Measurements from ENCODE around the gene CORO1C.
A peak's percentile ranks its signal among the peaks of the same experiment; 100 is the strongest.
"Not testable (repeated sequence)": the region's sequence is repeated elsewhere in the genome, so short reads cannot be mapped to it uniquely, and the experiment has no call there.

Gene CORO1C

DNA sequence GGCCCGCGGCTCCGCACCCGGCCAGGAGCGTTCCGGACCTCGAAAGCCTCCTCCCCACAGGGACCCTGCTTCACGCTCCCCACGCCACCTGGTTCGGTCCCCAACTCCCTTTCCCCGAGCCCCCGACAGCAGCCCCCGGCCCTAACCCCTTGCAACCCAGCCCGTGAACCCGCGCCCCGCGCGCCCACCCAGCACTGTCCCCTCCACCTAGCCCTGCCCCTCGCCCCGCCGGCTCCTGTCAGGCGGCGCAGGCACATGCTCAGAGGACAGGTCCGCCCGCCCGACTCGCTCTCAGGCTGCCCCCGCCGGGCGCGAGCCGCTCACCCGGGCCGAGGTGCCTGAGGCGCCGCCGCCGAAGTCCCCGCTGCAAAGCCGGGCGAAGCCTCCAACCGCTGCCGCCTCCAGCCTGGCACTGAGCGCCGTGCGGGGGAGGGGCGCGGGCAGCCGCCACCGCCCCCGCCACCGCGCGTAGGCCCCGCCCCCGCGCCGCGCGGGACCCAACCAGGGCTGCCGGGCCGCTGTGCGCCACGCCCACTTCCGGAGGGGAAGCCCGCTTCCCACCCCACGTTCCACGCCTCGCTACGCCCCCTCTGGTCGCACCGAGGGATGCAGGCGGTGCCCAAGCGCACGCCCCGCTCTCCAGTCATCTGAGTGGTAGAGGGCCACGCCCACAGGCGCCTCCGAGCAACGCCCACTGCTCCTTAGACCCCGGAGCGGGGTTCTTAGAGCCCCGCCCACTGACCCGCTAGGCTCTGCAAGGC is at the start of gene CORO1C:
TSS of gene CORO1C (minus strand) at position 414 of the 761 bp plus-strand sequence. CDS start 30,200 bp downstream, outside the sequence.
- peak; percentile 96 for DNase-seq

DNA sequence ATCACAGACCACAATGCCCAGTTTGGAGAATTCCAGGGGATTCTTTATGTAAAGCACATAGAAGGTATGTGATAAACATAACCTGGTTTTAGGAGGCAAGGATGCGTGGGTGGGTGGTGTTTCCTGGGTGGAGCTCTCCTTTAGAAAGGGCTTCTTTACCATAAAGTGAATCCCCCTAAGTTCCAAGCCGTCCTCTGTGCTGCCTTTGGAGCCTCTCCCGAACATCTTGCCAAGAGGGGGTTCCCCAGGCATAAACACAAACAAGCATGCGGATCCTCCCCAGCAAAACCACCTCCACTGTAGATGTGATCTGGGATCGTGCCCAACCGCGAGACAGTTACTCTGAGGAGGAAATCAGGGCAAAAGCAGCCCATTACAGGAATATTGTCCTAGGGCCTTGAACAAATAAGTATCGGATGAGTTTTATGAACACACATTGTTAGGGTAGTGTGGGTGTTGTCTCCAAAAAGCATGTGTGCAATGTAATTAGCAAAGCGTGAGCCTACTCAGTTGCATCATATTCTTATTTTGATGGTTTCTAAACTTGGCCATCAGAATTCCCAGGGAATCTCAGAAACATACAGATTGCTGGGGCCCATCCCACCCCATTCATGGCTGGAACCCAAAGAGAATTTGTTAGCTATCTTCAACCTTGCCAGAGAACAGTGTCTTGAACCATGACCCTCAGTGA is 48.8 kb upstream of the CORO1C start:
- no peak for DNase-seq

DNA sequence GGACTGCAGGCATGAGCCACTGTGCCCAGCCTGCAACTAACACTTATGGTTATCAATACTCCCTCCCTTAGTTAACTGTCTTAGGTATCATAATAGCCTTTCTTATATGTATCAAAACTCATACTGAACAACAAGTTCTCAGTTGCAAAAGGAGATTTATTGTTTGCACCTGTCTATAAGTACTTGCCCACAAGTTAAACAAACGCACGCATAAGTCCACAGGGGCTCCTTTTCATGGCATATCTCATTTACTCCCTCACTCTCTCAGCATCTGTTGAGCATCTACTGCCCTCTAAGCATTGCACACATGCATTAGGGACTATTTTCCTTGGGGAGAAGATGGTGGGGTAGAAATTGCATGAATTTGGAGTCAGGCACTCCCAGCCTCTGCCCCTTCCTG is 46.7 kb upstream of the CORO1C start:
- DNase-seq, result no peak

DNA sequence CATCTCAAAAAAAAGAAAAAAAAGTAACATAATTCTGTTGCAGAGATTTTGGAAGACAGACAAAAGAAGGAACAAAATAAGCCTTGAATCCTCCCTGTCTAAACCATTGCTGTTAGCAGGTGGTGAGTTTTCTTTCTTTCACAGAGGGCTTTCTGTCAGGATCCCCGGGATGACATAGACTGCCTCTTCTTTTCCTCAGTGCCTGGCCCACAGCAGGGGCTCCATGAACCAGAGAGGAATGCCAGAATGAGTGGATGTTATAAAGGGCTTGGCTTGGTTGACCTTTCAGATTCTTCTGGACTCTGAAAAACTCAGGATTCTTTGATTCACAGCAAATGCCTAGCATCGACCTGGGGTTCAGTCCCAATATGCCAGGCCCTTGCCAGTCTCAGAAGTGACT is 45.8 kb upstream of the CORO1C start:
- no peak for DNase-seq

DNA sequence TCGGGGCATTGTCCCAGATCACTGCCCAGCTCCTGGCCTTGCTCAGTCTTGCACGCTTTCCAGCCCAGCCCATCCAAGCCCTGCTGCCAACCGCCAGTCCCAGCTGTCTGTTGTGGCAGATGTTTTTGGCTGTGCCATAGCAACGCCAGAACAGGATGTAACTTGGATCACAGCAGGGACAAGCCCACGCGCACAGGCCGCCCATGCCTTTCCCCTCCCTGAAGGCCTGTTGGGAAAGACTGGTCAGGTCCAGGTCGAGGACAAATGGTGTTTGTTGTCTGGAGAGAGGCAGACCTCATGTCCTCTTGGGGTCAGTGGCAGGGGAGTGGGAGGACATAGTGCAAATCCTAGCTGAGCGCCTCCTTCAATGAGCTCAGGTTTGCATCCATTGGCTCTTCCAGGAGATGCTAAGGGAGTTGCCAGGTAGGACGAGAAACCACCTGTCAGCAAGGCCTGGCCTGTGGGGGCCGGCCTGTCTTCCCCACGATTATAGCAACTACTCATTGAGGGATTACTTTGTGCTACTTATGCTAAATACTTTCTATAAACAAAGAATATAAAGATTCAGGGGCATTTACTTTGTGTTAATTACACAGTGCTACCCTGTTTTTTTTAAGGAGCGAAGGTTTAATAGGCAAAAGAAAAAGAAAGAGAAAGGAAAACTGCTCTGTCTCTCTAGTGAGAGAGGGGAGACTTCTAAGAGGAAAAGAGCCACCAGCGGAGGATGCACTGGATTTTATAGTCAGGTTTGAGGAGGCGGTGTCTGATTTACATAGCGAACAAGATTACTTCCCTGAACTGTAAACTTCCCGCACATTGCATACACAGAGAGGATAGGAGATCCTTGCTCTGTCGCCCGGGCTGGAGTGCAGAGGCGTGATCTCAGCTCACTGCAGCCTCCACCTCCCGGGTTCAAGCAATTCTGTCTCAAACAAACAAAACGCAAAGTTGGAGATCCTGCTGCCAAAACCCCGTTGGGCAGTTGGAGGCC is 42.8 kb upstream of the CORO1C start:
- no peak for DNase-seq

DNA sequence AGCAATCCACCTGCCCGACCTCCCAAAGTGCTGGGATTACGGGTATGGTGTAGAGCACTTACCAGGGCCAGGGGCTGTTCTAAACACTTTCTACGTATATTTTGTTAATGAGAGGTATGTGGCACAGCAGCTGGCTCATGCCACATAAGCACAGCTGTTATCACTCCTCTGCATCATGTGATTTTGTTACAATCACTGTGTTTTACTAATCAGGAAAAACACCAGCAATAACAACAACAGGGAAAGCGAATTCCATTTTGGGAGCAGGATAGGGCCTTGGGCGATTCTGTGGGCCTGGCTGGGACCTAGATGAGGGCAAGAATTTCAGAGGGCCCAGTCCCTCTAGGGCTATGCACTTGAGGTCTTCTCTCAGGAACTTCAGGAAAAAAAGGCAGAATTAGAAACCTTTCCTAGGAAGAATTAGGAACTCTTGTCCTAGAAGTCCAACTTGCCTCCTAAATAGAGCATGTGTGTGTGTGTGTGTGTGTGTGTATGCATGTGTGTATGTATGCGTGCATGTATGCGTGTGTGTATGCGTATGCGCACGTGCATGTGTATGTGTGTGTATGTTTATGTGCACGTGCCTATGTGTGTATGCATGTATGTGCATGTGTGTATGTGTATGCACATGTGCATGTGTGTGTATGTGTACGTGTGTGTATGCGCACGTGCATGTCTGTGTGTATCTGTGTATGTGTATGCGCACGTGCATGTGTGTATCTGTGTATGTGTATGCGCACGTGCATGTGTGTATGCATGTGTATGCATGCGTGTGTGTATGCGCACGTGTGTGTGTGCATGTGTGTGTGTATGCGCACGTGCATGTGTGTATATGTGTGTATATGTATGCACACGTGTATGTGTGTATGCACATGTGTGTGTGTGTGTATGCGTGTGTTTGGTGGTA is 41.8 kb upstream of the CORO1C start:
- DNase-seq, result no peak

DNA sequence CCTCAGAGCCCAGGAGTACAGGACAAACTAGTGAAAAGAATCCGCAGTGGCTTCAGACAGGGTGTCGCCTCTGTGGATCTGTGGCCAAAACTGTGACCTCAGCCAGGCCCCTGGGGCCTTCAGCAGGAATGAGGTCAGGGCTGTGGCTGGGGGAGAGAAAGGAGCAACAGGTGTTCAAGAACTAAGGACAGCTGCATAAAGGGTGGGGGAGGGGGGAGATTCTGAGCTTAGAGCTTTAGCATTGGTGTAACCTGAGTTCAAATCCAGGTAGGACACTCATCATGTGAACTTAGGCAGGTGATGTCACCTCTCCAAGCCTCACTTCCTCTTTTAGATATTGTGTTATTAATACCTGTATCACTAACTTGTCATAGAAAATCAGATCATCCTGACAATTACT is 40.9 kb upstream of the CORO1C start:
- DNase-seq, result no peak

DNA sequence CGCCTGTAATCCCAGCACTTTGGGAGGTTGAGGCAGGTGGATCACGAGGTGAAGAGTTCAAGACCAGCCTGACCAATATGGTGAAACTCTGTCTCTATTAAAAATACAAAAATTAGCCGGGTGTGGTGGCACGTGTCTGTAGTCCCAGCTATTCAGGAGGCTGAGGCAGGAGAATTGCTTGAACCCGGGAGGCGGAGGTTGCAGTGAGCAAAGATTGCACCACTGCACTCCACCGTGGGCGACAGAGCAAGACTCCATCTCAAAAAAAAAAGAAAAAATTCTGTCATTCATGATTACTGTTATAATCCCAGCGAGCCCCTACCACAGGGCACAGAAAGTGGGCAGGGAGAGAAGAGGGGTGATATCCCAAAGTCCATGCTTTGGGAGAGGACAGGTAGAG is 40.5 kb upstream of the CORO1C start:
- not testable (repeated sequence) for DNase-seq

DNA sequence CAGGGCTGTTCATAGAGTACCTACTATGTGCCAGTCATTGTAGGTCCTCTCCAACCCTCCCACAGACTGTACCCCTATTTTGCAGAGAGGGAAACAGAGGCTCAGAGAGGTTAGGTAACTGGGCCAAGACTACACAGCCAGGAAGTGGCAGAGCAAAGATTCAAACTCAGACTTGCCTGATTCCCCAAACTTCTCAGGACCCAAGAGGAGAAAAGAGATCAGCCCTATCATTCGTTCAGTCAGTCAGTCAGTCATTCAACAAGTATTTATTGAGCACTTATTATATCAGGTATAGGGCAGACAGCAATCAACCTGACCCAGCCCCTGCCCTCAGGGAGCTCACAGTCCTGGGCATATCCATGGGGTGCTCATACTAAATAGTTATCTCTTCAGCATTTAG is 39.6 kb upstream of the CORO1C start:
- DNase-seq, result no peak

DNA sequence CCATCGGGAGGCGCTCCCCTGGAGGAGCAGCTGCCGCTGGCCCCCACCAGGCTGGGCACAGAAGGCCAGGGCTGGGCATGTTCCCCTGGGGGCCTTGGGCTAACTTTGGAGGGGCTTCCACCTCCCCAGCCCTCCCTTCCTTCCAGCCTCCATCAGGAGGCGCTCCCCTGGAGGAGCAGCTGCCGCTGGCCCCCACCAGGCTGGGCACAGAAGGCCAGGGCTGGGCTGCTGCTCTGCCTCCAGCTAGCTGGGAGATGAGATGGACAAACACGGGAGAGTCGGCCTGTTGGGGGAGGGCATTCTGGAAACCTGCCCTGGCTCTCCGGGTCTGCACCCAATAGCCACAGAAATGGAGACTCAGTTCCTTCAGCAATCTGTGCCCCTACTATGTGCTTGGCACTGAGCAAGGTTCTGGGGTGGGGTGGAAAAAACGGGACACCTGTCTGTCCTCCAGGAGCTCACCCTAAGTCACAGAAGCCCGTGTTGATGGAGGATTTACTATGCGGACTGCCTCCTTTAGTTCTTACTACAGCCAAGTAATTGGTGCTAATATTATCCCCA is 39.0 kb upstream of the CORO1C start:
- DNase-seq, result no peak

DNA sequence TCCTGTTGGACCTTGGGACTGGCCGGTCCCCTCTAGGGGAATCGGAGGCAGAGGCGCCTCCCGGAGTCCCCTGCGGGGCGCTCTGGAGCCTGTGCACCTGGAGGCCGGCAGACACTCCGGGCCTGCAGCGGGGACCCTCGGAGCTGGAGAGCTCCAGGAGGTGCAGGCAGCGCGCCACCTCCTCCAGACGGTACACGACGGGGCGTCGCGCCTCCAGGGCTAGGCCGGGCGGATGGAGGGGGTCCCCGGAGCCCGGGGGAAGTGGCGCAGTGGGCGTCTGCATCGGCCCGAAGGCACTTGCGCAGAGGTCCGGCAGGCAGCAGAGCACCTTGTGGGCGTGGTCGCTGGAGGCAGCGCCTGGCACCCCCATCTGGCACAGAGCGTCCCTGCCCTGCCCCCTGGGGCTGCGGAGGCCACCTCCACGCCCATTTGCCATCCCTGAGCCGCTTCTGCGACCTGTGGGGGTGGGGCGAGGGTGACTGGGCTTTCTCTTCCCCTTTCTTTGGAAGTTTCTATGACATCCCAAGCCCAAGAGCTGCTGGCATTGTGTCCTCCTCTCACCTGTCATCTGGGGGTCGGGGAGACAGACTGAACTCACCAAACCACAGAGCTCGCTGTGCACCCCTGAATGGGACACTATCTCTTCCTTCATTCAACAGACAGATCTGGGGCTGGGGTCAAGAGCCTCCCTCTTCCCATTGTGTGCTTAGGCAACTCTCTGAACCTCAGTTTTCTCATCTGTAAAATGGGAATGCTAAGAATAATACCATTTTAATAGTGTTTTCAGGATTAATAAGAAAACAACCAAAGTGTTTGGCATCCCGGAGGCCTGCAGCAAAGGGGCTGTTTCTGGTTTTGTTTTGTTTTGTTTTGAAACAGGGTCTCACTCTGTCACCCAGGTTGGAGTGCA is 37.5 kb upstream of the CORO1C start:
- peak; percentile 11 for DNase-seq

DNA sequence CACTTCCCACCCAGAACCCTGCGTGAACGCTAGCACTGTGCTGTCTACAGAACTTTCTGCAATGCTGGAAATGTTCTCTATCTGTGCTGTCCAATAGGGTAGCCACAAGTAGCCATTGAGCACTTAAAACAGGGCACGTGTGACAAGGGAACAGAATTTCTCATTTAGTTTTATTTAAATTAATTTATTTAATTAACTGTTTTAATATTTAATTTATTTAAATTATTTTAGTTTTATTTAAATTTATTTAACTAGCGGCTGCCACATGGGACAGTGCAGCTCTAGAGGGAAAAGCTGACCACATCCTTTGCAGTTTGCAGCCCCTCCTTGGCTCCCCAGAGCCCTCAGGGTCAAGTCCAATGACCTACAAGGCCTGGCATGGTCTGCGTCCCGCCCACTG is 35.0 kb upstream of the CORO1C start:
- DNase-seq, result no peak

DNA sequence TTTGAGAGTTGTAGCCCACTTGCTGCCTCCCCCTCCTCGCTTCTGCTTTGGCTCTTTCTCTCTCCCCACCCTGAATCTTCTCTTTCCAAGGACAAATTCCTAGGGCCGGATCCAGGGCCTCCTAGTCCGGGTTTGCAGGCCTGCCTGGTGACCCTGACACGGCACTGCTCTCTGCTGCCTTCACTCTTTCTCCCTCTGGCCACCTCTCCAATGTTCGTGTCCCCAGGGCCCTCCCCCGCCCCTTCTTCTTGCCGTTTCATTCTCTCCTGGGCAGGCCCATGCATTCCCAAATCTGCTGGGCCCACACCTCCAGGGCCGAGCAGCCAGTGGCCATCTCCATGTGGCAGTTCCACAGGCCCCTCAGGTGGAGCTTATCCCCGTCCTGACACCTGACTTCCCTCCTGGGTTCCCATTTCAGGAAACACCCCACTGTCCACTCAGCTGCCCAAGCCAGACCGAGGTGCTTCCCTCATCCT is 34.0 kb upstream of the CORO1C start:
- DNase-seq, result no peak

DNA sequence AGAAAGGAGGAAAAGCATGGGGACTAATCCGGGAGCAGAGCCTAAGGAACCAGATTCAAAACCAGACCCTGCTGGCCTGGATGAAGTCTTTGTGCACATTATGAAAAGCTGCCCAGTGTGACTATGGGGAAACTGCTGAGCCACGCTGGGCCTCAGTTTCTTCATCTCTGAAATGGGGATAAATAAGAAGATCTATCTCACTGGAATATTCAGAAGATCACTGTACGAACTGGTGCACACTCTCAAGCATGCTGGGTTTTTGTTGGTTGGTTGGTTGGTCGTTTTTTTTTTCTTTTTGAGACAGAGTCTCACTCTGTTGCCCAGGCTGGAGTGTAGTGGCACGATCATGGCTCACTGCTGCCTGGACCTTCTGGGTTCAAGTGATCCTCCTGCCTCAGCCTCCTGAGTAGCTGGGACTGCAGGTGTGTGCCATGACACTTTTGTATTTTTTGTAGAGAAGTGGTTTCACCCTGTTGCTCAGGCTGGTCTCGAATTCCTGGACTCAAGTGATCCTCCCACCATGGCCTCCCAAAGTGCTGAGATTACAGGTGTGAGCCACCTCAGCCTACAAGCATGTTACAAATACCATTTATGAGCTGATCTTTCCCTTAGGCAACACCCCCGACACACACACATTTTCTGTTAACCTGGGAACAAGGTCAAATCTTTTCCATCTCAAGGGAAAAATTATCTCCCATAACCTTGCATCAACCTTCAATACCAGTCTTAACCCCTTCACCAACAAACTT is 33.4 kb upstream of the CORO1C start:
- no peak for DNase-seq

DNA sequence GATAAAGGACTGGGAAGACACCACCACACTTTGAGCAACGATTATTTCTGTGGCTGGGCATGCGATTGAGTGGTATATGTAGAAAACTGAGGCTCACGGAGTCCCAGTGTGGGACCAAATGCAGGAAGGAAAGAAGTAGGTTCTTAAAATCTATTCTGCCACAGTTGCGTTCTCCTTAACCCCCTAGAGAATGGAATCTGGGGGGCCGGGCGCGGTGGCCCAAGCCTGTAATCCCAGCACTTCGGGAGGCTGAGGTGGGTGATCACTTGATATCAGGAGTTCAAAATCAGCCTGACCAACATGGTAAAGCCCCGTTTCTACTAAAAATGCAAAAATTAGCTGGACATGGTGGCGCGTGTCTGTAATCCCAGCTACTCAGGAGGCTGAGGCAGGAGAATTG is 29.9 kb upstream of the CORO1C start:
- DNase-seq, result no peak

DNA sequence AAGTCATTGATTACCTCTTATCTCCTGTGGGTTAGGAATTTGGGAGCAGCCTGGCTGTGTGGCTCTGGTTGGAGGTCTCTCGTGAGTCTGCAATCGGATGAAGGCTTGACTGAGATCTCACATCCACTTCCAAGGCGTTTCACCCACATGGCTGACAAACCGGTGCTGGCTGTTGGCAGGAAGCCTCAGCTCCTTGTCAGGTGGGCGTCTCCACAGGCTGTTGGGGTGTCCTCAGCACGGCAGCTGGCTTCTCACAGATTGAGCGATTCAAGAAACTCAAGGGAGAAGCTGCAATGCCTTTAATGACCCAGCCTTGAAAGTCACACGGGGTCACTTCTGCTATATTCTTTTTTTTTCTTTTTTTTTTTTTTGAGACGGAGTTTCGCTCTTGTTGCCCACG is 28.6 kb upstream of the CORO1C start:
- no peak for DNase-seq

DNA sequence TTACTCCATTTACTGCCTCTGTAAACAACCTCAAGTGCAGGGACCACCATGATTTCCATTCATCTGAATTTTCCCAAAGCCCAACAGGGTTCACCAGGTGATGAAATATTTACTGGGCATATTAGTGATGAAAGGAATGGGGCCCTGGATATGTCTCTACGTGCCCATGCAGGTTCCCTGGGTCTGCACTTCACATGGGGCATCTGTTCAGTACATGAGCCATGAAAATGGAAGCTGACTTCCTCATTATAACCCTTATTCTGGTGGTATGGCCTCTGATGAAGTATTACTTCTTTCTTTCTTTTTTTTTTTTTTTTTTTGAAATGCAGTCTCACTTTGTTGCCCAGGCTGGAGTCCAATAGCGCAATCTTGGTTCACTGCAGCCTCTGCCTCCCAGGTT is 26.5 kb upstream of the CORO1C start:
- DNase-seq, result no peak

DNA sequence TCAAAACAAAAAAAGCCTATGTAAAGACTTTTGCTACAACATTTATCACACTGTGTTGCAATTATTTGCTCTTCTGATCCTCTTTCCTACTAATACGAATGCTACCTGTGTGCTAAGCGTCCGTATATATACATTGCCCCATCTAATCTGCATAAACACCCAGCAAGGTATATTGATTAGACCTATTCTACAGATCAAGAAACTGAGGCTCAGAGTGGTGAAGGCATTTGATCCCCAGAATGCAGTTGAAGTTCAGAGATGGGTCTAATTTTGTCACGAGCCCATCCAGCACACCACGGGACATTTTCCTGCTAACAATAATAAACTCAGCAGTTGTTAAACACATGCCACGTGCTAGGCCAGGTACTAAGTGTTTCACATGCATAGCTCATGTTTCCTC is 25.1 kb upstream of the CORO1C start:
- DNase-seq, result no peak

DNA sequence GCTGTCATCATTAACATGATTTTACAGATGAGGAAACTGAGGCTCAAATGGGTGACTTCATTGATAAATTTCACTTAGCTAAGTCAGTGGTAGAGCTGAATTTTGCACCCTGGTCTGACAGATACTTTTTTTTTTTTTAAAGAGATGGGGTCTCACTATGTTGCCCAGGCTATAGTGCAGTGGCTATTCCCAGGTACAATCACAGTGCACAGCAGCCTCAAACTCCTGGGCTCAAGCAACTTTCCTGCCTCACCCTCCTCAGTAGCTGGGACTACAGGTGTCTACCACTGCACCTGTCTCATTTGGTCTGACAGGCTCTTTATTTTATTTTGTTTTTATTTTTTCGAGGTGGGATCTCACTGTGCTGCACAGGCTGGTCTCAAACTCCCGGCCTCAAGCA is 24.2 kb upstream of the CORO1C start:
- DNase-seq, result no peak

DNA sequence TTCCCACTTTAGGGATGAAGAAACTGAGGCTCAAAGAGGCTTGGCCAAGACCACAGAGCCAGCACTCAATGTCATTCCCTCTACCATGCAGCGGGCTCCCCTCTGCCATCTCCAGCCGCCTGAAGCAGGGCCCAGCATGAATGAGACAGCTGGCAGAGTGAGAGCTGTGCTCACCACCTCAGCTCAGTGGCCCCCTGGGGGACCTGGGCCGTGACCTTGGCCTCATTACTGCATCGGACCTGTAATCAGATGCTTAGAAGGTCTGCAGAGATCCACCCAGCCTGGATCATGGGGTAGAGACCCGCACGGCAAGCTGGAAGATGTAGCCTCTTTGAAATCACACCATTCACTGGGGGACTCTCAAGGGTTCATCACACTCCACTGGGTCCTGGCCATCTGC is 22.7 kb upstream of the CORO1C start:
- DNase-seq, result no peak
